Adrenal gland (tissue), 5 donors: ENCODE data around the gene MED12.
A peak's percentile ranks its signal among the peaks of the same experiment; 100 is the strongest.

Experiments used
- POLR2A ChIP-seq, 2 donors: fragments of 450-650 bp; IDR thresholded peaks; one replicate each; pipeline ENCODE4 v1.6.1; 2017; ENCODE audit warnings: antibody characterized with exemption in 2 of 2, mild to moderate bottlenecking in 2 of 2, moderate library complexity in 1 of 2
- TF ChIP-seq, protein P1 (sequence below), 6 experiments: fragments of 450-650 bp in 4 of 6; fragments of 200-600 bp in 2 of 6; sonication (generic) in 1 of 6; IDR thresholded peaks; 1 replicate in 5 of 6; 2 replicates in 1 of 6; pipeline versions ENCODE4 v1.5.1 to v1.8.0; 2016 to 2021; ENCODE audit warnings: antibody characterized with exemption in 6 of 6, mild to moderate bottlenecking in 2 of 6, moderate library complexity in 1 of 6
- donor health status: DM: no; HTN: no; CAD: no.

DNA sequence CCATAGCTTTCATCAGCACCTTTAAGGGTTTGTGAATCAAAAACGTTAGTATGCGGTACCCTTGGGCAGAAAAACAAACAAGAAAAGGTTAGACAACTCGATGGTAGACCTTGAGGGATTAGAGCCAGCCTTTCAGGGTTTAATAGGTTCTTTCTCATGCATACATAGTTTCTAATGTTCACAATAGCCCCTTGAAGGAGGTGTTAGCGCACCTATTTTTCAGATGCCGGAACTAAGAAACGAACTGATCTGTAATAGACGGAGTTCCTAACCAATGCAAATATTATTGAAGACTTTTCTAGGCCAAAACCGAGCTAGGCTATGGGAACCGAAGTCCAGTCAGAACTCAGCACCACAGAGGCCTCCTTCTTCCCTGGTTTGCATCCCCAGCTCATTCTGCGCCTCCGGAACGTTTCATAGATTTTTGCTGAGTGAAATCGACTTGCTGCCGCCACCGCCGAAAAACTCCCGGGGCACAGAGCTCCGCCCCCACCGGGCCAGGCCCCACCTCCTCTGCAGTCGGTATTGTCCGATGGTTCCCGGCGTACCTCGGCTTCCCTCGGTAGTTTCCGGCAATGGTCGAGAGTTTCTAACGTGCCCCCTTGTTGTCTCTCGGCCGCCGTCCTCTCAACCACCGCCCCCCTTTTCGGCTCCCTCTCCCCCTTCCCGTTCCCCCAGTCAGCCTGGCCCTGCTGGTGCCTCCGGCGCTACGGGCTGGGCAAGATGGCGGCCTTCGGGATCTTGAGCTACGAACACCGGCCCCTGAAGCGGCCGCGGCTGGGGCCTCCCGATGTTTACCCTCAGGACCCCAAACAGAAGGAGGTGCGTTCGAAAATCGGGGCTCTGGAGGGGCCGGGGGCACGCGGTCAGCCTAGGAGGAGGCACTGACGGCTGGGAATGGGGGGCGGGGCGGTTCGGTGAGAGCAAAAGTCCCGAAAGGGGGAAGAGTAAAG, at the start of gene MED12:
- TF ChIP-seq, protein P1, sequence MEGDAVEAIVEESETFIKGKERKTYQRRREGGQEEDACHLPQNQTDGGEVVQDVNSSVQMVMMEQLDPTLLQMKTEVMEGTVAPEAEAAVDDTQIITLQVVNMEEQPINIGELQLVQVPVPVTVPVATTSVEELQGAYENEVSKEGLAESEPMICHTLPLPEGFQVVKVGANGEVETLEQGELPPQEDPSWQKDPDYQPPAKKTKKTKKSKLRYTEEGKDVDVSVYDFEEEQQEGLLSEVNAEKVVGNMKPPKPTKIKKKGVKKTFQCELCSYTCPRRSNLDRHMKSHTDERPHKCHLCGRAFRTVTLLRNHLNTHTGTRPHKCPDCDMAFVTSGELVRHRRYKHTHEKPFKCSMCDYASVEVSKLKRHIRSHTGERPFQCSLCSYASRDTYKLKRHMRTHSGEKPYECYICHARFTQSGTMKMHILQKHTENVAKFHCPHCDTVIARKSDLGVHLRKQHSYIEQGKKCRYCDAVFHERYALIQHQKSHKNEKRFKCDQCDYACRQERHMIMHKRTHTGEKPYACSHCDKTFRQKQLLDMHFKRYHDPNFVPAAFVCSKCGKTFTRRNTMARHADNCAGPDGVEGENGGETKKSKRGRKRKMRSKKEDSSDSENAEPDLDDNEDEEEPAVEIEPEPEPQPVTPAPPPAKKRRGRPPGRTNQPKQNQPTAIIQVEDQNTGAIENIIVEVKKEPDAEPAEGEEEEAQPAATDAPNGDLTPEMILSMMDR (IDR thresholded peaks at IDR 0.05): no peak
- peak in 1 of 2 donors; percentile 51 for TF ChIP-seq POLR2A (IDR thresholded peaks at IDR 0.05)
